ENCODE results near the gene SAMD1. TPM values are rescaled to one million over a fixed set of nuclear protein-coding genes. Genes with fewer than 3 reads are reported as not detected.

The SAMD1 gene
- total RNA-seq, 1 donor from 2014 or later = 41.7 TPM

DNA sequence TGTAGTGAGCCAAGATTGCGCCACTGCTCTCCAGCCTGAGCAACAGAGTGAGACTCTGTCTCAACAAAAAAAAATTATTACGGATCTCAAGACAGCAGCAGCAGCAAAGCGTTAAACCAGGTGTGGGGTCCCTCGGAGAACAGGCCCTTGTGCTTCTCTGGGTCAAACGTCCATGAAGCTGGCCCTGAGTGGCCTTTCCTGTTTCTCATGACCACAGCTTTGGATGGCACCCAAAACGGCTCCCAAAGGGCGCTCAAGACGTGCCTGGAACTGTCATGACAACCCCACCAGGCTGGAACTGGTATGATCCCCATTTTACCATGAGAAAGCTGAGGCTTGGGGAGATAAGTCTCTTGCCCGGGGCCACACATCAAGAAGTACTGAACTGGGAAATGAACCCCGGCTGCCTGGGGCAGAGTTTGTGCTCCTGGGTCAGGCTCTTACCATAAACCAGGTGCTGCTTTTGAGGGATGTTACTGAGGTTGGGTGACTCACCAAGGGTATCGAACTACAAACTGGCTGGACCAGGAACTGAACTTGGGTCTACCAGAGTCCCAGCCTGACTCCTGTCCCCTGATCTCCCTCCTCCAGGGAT lies 11.6 kb upstream of the SAMD1 start:
- H3K36me3 Mint-ChIP-seq (ENCODE audit: low read depth, unreplicated experiment) = peaks cover 18% of the 10 kb centered on the region
- Histone ChIP-seq H3K4me1 (ENCODE audit: insufficient read depth, low read length) (no peaks in the 10 kb centered on the region), H3K79me2 (ENCODE audit: insufficient read depth, low read length) (no peaks in the 10 kb centered on the region), H2AFZ (ENCODE audit: low read depth, low read length) (no peak overlapping the region), H3K36me3 (ENCODE audit: insufficient read depth, low read length) (peaks cover 10% of the 10 kb centered on the region), H3K4me2 (ENCODE audit: low read length) (no peak overlapping the region), H3K9ac (ENCODE audit: low read length) (no peak overlapping the region), H4K20me1 (ENCODE audit: insufficient read depth, low read length) (no peaks in the 10 kb centered on the region), H3K27ac (ENCODE audit: low read depth, low read length) (no peak overlapping the region), H3K9me3 (ENCODE audit: insufficient read depth, low read depth, low read length) (no peaks in the 10 kb centered on the region), H3K4me3 (ENCODE audit: insufficient read depth, low read depth, low read length) (no peak overlapping the region), H3K27me3 (ENCODE audit: insufficient read depth, low read length) (no peaks in the 10 kb centered on the region)
- DNase-seq (ENCODE audit: low read depth) (no peak), FAIRE-seq (no peak)
- H3K27ac Mint-ChIP-seq (ENCODE audit: unreplicated experiment) = no peak overlapping the region
- no peaks in the 10 kb centered on the region for H3K9me3 Mint-ChIP-seq (ENCODE audit: unreplicated experiment)
- no peaks in the 10 kb centered on the region for H3K4me1 Mint-ChIP-seq (ENCODE audit: low read depth, unreplicated experiment)
- no peaks in the 10 kb centered on the region for H3K27me3 Mint-ChIP-seq (ENCODE audit: low read depth, unreplicated experiment)
- TF ChIP-seq CTCF (IDR thresholded peaks at IDR 0.05; ENCODE audit: insufficient read depth, low read depth, low read length) (no peak), EZH2 (IDR thresholded peaks at IDR 0.05; ENCODE audit: insufficient read depth, low read length) (no peak)
- H3K4me3 Mint-ChIP-seq (ENCODE audit: unreplicated experiment) = no peak overlapping the region

DNA sequence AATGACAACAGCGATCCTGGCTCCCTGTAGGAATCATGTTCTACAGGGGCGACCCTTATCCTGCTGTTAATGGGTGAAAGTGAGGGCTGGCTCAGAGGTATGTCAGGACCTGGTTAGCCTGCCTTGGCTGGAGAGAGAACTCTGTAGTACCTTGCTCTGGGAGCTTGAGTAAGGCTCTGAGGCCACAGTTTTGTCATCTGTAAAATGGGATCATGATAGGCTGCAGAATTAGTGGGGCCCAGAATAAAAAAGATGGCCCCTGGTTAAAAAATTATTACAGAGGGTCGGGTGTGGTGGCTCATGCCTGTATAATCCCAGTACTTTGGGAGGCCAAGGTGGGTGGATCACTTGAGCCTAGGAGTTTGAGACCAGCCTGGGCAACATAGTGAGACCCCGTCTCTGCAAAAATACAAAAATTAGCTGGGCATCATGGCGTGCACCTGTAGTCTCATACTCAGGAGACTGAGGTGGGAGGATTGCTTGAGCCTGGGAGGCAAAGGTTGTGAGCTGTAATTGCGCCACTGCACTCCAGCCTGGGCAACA lies 10.5 kb upstream of the SAMD1 start:
- Histone ChIP-seq H3K4me3 (ENCODE audit: insufficient read depth, low read depth, low read length) (no peak overlapping the region), H4K20me1 (ENCODE audit: insufficient read depth, low read length) (no peaks in the 10 kb centered on the region), H3K9ac (ENCODE audit: low read length) (no peak overlapping the region), H2AFZ (ENCODE audit: low read depth, low read length) (no peak overlapping the region), H3K79me2 (ENCODE audit: insufficient read depth, low read length) (no peaks in the 10 kb centered on the region), H3K27ac (ENCODE audit: low read depth, low read length) (no peak overlapping the region), H3K36me3 (ENCODE audit: insufficient read depth, low read length) (peaks cover 13% of the 10 kb centered on the region), H3K9me3 (ENCODE audit: insufficient read depth, low read depth, low read length) (no peaks in the 10 kb centered on the region), H3K4me1 (ENCODE audit: insufficient read depth, low read length) (no peaks in the 10 kb centered on the region), H3K27me3 (ENCODE audit: insufficient read depth, low read length) (no peaks in the 10 kb centered on the region), H3K4me2 (ENCODE audit: low read length) (no peak overlapping the region)
- no peaks in the 10 kb centered on the region for H3K4me1 Mint-ChIP-seq (ENCODE audit: low read depth, unreplicated experiment)
- no peaks in the 10 kb centered on the region for H3K9me3 Mint-ChIP-seq (ENCODE audit: unreplicated experiment)
- no peak for DNase-seq (ENCODE audit: low read depth)
- no peak overlapping the region for H3K4me3 Mint-ChIP-seq (ENCODE audit: unreplicated experiment)
- no peak for FAIRE-seq
- H3K36me3 Mint-ChIP-seq (ENCODE audit: low read depth, unreplicated experiment) = peaks cover 22% of the 10 kb centered on the region
- H3K27me3 Mint-ChIP-seq (ENCODE audit: low read depth, unreplicated experiment) = no peaks in the 10 kb centered on the region
- no peak overlapping the region for H3K27ac Mint-ChIP-seq (ENCODE audit: unreplicated experiment)
- TF ChIP-seq EZH2 (IDR thresholded peaks at IDR 0.05; ENCODE audit: insufficient read depth, low read length) = no peak
- TF ChIP-seq CTCF (IDR thresholded peaks at IDR 0.05; ENCODE audit: insufficient read depth, low read depth, low read length) = no peak

DNA sequence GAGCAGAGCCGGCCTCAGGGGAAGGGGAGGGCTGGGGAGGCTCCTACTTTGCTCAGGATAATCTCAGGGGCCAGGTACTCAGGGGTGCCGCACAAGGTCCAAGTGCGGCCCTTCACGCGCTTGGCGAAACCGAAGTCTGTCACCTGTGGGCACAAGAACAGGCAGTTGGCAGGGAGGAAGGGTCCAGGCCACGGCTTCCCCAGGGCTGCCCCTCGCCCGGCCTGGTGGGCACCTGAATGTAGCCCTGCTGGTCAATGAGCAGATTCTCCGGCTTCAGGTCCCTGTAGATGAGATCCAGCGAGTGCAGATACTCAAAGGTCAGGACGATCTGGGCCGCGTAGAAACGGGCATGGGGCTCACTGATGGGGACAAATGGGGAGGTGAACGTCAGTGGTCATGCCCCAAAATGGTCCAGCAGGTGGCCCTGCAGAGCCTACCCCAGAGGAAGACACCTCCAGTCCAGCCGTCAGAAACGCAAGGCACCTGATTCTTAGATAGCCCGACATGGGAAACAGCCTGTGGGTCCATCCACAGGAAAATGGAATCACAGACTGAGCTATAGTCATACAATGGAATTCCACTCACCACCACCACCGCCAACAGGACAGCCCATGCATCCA lies 7.1 kb upstream of the SAMD1 start:
- Histone ChIP-seq H3K9me3 (ENCODE audit: insufficient read depth, low read depth, low read length) (peaks cover 7% of the 10 kb centered on the region), H2AFZ (ENCODE audit: low read depth, low read length) (no peak overlapping the region), H3K4me2 (ENCODE audit: low read length) (no peak overlapping the region), H3K9ac (ENCODE audit: low read length) (no peak overlapping the region), H3K27me3 (ENCODE audit: insufficient read depth, low read length) (no peaks in the 10 kb centered on the region), H4K20me1 (ENCODE audit: insufficient read depth, low read length) (no peaks in the 10 kb centered on the region), H3K4me3 (ENCODE audit: insufficient read depth, low read depth, low read length) (no peak overlapping the region), H3K4me1 (ENCODE audit: insufficient read depth, low read length) (no peaks in the 10 kb centered on the region), H3K36me3 (ENCODE audit: insufficient read depth, low read length) (peaks cover 11% of the 10 kb centered on the region), H3K27ac (ENCODE audit: low read depth, low read length) (no peak overlapping the region), H3K79me2 (ENCODE audit: insufficient read depth, low read length) (no peaks in the 10 kb centered on the region)
- Mint-ChIP-seq H3K4me3 (ENCODE audit: unreplicated experiment) (no peak overlapping the region), H3K27me3 (ENCODE audit: low read depth, unreplicated experiment) (no peaks in the 10 kb centered on the region), H3K9me3 (ENCODE audit: unreplicated experiment) (peaks cover 9% of the 10 kb centered on the region), H3K27ac (ENCODE audit: unreplicated experiment) (no peak overlapping the region), H3K36me3 (ENCODE audit: low read depth, unreplicated experiment) (peaks cover 24% of the 10 kb centered on the region), H3K4me1 (ENCODE audit: low read depth, unreplicated experiment) (no peaks in the 10 kb centered on the region)
- no peak for DNase-seq (ENCODE audit: low read depth)
- no peak for FAIRE-seq
- no peak for TF ChIP-seq CTCF (IDR thresholded peaks at IDR 0.05; ENCODE audit: insufficient read depth, low read depth, low read length)
- no peak for TF ChIP-seq EZH2 (IDR thresholded peaks at IDR 0.05; ENCODE audit: insufficient read depth, low read length)

Measured in astrocyte (in vitro differentiated cells and primary cell).